GM19035 (cell line): ENCODE data around the gene LRIG1.
A peak's percentile ranks its signal among the peaks of the same experiment; 100 is the strongest.
"Not testable (repeated sequence)": the region's sequence is repeated elsewhere in the genome, so short reads cannot be mapped to it uniquely, and the experiment has no call there.

ENCODE experiments used
- ATAC-seq: cut with Tn5 transposase; IDR thresholded peaks from one replicate; pipeline ENCODE4 v1.9.1; 2021; ENCODE audit not compliant: unreplicated experiment

LRIG1 gene

GRCh38 chr3:66425032-66425431 is 75.8 kb downstream of the LRIG1 start:
- ATAC-seq: no peak

DNA sequence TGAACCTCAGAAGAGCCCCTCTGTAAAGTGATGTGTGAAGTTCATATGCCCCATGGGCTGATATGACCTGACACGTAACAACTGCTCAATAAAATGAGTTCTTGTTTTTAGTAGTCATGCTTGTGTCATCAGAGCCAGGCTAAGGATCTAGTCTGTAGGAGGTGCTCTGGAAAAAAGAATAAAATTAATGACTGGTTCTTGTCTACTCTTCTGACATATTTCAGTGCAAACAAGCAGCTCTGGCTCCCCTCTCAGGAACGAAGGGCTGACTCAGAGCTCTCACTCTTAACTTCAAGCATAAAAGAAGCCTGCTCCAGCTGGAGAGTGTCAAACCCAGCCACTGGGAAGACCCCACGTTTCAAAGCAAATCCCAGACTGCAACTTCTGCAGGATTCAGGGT is 77.0 kb downstream of the LRIG1 start:
- ATAC-seq: no peak

DNA sequence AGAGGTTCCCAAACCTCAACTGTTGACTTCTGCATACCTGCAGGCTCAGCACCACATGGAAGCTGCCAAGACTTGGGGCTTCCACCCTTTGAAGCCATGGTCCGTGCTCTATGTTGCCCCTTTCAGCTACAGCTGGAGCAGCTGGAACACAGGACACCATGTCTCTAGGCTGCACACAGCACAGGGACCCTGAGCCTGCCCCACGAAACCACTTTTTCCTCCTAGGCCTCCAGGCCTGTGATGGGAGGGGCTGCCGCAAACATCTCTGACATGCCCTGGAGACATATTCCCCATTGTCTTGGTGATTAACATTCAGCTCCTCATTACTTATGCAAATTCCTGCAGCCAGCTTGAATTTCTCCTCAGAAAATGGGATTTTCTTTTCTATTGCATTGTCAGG is 78.9 kb downstream of the LRIG1 start:
- not testable (repeated sequence) for ATAC-seq

DNA sequence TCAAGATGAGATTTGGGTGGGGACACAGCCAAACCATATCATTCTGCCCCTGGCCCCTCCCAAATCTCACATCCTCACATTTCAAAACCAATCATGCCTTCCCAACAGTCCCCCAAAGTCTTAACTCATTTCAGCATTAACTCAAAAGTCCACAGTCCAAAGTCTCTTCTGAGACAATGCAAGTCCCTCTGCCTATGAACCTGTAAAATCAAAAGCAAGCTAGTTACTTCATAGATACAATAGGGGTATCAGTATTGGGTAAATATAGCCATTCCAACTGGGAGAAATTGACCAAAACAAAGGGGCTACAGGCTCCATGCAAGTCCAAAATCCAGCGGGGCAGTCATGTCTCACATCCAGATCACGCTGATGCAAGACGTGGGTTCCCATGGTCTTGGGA is 79.7 kb downstream of the LRIG1 start:
- ATAC-seq: not testable (repeated sequence)

DNA sequence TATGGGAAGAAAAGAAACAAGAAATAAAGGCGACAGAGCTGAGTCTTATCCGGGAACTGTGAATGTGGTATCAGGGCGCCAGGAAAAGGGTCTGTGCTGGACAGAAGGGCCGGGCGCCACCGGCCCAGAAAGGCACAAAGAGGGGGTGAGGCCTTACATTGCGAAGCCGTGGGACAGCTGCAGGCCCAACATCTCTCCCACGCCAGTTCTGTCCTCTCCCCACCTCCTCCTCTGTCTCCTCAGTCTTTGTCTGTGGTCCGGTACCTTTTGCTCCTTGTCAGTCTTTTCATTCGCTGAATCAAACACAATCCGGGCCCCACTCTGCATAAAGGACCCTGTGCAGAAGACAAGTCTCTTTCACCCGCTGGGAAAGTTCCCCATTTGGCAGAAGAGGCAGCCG is 81.8 kb downstream of the LRIG1 start:
- no peak for ATAC-seq

- no peak for ATAC-seq
Observed at GRCh38 chr3:66418475-66418931, 82.3 kb downstream of the LRIG1 start.

GRCh38 chr3:66416556-66417304 is 84.1 kb downstream of the LRIG1 start:
- no peak for ATAC-seq

DNA sequence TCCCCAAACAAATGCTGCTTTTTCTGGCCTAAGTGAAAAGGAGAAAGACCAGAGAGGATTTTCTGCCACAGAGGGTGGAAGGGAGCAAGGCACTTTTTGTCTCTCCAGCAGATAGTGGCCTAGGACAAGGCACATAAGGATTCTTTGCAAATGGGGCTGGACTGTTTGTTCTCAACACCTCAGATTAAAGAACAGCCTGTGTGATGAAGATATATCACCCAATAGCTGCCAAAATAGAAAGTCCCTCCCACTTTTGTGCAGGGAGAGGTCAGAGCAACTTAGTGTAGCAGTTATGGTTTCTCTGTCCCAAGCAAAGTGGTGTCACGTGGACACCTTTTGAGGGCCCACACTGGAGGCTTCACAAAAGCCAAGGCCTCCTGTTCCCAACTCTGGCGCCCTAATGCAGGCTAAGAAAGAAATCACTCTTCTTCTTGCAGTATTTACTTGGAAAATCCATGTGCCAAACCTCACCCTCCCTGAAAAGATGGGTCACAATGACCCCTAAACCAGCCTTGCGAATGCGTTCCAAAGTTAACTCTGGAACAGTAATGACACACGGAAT is 84.9 kb downstream of the LRIG1 start:
- no peak for ATAC-seq

DNA sequence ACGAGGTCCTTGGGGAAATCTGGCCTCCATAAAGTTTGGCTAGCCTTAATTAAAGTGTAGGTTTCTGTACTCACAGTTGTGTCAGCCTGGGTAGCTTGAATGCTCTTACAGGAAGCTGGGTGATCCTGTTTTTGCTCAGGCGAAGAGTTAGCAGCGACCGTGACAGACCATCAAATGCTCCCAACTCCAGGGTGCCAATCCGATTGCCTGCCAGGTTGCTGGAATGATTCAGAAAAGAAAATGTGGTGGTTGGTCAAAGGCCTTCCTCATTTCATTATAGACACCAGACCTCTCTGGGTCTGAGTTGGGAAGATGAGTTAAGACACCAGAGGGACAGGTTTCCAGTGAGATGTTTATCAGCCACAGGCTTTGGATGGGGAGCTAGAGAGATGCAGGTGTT is 86.0 kb downstream of the LRIG1 start:
- no peak for ATAC-seq

DNA sequence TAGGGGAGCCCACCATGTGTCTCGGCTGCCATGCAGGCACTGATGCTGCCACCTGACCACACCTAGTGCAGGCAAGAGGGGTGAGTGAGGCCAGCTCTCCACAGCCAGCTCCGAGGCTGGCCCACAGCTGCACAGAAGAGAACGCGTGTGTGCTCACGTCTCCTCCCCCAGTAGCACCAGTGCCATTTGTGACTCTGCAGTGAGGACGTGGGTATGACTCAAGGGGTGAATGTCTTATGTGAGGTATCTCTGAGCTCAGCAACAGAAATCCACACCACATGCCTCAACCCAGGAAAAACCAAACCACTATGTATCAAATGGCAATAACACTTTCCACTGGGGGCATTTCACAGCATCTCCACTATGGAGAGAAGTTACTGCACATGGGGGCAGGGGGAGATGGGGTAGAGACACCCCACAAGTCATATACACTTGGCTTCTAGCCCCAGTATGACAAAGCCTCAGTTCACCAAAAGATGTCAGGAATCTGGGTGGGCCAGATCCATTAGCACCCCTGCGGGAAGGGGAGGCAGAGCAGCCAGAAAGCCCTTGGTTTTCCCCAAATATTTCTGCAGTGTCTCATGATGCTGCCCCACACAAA is 87.6 kb downstream of the LRIG1 start:
- ATAC-seq: no peak

GRCh38 chr3:66411961-66412887 is 88.6 kb downstream of the LRIG1 start:
- ATAC-seq: no peak

- ATAC-seq: no peak
Observed at GRCh38 chr3:66411474-66411873, 89.3 kb downstream of the LRIG1 start.

DNA sequence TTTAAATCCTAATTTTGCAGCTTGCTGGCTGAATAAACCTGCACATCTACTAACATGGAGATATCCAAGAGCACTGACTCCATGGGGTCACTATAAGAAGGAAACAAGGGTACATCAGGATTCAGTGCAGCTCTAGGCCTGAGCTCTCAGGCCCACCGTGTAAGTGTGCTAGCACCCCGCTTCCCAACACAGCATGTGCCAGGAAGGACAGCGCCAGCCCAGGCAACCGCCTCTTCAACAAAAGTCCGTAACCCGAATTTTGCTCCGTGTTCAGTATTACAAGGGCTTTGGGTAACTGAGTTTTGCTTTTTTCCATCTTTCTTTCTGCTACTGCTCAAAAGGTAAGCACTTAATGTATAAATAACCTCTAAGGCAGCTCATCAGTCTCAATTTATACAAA is 89.8 kb downstream of the LRIG1 start:
- no peak for ATAC-seq

DNA sequence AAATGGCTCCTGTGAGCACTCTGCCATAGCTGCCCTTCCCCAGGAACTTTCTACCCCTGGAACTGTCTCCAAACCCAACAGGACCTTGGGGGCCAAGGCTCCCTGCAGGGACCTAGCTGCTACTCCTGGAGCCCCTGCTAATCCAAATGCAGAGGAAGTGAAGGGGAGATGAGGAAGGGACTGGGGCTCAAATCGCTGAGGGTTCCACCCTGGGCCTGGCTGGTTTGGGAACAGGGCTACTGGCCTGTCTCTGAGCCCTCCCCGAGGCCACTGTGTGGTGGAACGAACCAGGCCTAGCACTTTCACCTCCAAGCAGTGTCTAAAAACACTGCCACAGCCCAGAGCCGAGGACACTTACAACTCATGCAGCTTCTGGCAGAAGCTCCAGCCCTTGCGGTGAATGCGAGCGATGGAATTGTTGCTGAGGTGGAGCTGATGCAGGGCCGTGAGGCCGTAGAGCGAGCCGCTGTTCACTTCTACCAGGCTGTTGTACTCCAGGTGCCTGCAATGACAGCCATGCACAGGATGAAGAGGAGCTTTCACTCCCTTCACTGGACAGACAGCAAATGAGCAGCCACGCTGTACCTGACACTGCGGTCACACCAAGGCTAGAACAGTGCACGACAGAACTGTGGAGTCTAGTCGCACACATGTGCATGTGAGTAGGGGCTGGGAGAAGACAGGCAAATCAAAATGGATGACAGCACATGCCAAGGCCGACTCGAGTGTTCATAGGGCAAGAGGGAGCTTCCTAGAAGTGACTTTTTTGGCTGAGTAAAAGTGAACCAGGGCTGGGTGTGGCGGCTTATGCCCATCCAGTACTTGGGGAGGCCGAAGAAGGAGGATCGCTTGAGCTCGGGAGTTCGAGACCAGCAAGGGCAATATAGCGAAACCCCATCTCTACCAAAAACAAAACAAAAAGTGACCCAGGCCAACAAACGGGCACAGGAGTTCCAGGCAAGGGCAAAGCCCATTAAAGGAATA is 90.8 kb downstream of the LRIG1 start:
- no peak for ATAC-seq

DNA sequence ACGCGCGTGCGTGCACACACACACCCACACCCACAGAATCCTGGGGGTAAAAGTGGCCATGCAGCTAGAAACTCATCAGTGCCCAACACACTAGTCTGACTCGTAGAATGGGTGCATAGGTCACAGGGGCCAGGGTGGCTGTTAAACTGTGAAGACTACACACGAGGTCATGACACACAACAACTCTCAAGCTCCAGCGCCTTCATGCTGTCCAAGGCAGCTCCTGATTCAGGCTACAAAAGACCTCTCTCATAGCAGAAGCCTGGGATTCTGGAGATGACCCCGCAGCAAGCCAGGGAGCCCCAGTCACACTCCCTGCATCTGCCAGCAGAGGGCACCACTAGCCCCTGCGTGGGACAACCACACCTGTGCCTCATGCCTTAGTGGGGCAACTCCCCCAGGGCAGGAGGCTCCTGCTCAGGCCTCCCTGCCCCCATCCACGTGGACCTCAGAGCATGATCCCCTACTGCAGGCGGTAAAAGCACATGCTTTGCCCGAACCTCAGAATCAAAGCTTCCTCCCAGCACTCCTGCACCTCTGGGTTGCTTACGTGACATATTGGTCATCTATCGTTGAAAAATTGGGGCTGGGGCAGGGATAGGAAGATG is 93.1 kb downstream of the LRIG1 start:
- ATAC-seq: peak; percentile 82

DNA sequence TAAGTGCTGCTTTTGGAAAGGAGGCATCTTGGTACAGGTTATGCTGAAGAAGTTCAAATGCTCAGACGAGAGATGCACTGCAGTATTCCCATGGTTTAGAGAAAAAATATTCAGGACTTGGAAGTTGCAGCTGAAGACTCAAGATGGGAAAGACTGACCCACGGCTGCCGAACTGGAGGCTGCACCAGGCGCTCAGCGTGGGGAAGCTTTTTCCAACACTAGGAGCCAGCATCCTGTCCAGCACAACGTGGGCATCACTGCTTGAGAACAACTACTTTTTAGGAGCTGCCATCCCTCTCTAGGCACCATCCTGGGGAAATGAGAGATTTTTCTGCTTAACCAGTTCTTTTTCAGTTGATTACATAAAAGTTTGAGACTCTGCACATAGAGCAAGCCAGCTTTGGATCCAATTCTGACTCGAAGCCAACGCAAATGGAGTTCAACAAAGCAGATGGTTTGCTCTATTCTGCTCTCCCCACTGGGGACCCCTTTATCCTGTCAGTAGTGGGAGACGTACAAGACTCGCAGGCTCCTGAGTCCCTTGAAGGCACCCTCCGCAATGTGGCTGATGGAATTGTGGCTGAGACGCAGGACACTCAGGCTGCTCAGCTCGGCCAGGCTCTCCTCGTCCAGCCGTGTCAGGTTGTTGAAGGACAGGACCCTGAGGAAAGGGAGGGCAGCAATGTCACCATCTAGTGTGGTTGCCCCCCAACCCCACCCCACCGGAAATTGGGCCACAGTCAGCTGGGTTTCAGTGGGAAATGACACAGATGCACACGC is 93.8 kb downstream of the LRIG1 start:
- ATAC-seq: no peak

- ATAC-seq: no peak
Observed at GRCh38 chr3:66406163-66406562, 94.7 kb downstream of the LRIG1 start.

GRCh38 chr3:66405701-66406091 is 95.1 kb downstream of the LRIG1 start:
- no peak for ATAC-seq
